HL-60 (cell line): ENCODE data around the gene USF1.

Experiments used
- POLR2AphosphoS5 ChIP-seq: IDR thresholded peaks from 2 replicates; pipeline ENCODE4 v1.6.1; 2012; ENCODE audit warnings: low read depth
- SPI1 ChIP-seq: IDR thresholded peaks from 2 replicates; pipeline ENCODE4 v1.6.1; 2012; ENCODE audit warnings: low read depth, mild to moderate bottlenecking, borderline replicate concordance
- TF ChIP-seq, protein P1 (sequence below): IDR thresholded peaks from one replicate; pipeline ENCODE4 v1.5.1; 2011; ENCODE audit warnings: low read length, control low read depth, inconsistent platforms; ENCODE audit not compliant: insufficient read depth

DNA sequence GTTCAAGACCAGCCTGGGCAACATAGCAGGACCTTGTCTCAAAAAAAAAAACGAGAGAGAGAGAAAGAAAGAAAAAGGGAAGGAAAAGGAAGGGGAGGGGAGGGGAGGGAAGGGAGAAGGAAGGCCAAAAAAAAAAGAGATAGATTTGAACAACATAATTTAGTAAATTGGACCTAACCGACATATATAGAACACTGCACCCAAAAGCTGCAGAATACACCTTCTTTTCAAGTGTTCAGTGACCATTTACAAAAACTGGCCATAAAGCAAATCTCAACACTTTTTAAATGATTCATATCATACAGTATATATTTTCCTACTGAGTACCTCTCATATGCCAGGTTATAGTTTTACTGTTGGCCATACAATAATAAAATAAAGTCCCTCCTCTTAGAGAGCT lies 13.9 kb downstream of the USF1 start:
- TF ChIP-seq, protein P1, sequence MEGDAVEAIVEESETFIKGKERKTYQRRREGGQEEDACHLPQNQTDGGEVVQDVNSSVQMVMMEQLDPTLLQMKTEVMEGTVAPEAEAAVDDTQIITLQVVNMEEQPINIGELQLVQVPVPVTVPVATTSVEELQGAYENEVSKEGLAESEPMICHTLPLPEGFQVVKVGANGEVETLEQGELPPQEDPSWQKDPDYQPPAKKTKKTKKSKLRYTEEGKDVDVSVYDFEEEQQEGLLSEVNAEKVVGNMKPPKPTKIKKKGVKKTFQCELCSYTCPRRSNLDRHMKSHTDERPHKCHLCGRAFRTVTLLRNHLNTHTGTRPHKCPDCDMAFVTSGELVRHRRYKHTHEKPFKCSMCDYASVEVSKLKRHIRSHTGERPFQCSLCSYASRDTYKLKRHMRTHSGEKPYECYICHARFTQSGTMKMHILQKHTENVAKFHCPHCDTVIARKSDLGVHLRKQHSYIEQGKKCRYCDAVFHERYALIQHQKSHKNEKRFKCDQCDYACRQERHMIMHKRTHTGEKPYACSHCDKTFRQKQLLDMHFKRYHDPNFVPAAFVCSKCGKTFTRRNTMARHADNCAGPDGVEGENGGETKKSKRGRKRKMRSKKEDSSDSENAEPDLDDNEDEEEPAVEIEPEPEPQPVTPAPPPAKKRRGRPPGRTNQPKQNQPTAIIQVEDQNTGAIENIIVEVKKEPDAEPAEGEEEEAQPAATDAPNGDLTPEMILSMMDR, result no peak
- TF ChIP-seq SPI1, result no peak
- no peak for TF ChIP-seq POLR2AphosphoS5
